IMR-90 (cell line): Measurements from ENCODE around the gene ERC2.

ENCODE experiments used
- CTCF ChIP-seq: conservative IDR thresholded peaks from 2 replicates; pipeline ENCODE4 v1.5.1; 2012; ENCODE audit warnings: mild to moderate bottlenecking, low read depth, low read length, improper control_type of control experiment
- NFE2L2 ChIP-seq: fragments of 150-350 bp; IDR thresholded peaks from 2 replicates; pipeline ENCODE4 v1.6.1; 2016; ENCODE audit warnings: low read depth, mild to moderate bottlenecking, low read length
- POLR2A ChIP-seq: IDR thresholded peaks from 2 replicates; pipeline ENCODE4 v1.6.1; 2012; ENCODE audit warnings: mild to moderate bottlenecking, low read depth, low read length
- RCOR1 ChIP-seq: IDR thresholded peaks from 2 replicates; pipeline ENCODE4 v1.6.1; 2012; ENCODE audit warnings: mild to moderate bottlenecking, low read length, improper control_type of control experiment; ENCODE audit not compliant: insufficient replicate concordance
- SMC3 ChIP-seq: fragments of 150-350 bp; IDR thresholded peaks from 2 replicates; pipeline ENCODE4 v1.6.1; 2016; ENCODE audit warnings: low read depth, mild to moderate bottlenecking, antibody characterized with exemption, low read length, moderate library complexity
- TF ChIP-seq, protein P1 (sequence below): fragments of 150-350 bp; IDR thresholded peaks from 2 replicates; pipeline ENCODE4 v1.6.1; 2016; ENCODE audit warnings: low read depth, mild to moderate bottlenecking, low read length, moderate library complexity, borderline replicate concordance

DNA sequence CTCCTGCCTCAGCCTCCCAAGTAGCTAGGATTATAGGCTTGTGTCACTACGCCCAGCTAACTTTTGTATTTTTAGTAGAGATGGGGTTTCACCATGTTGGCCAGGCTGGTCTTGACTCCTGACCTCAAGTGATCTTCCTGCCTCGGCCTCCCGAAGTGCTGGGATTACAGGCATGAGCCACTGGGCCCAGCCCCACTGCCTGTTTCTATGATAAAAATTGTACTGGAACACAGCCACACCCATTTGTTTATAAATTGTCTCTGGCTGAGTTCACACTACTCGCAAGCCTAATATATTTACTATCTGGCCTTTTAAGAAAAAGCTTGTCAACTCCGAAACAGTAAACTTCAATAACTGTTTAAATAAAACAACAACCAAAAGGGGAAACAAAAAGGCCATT lies 671.7 kb downstream of the ERC2 start:
- no peak for TF ChIP-seq CTCF
- no peak for TF ChIP-seq NFE2L2
- TF ChIP-seq RCOR1: no peak
- no peak for TF ChIP-seq POLR2A
- TF ChIP-seq, protein P1, sequence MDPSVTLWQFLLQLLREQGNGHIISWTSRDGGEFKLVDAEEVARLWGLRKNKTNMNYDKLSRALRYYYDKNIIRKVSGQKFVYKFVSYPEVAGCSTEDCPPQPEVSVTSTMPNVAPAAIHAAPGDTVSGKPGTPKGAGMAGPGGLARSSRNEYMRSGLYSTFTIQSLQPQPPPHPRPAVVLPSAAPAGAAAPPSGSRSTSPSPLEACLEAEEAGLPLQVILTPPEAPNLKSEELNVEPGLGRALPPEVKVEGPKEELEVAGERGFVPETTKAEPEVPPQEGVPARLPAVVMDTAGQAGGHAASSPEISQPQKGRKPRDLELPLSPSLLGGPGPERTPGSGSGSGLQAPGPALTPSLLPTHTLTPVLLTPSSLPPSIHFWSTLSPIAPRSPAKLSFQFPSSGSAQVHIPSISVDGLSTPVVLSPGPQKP: no peak
- no peak for TF ChIP-seq SMC3
